ENCODE measurements around the gene AWAT2. TPM values are rescaled to one million over a fixed set of nuclear protein-coding genes. Genes with fewer than 3 reads are reported as not detected.

Gene AWAT2
- total RNA-seq, 1 donor from 2014 or later: not detected

DNA sequence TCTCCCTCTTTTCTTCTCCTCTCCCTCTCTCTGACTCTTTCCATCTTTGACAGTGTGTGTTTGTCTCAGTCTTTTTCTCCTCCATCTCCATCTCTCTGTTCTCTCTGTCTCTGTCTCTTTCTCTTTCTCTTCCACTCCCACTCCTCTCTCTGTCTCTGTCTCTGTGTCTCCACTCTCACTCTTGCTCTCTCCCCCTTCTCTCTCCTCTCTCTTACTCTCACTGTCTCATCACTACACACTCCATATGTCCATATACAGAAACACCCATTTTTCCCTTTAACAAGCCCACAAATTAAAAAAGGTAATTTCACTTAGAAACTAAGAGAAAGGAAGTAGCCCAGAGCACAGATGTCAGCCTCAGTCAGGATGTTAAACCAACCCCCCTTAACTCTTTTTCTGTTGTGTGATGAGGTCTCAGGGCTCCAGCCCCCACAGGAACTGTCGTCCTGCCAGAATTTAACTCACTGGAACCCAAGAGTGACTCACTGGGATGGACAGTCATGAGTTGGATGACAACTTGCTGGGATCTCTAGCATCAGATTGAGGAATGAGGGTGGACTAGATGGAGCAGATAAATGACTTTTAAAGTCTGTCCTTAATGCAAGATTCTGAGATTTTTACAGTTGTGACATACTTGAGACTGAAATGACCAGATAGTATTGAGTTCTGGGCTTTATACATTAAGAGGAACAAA is 40.0 kb upstream of the AWAT2 start:
- Histone ChIP-seq H3K4me3 (no peak overlapping the region), H3K79me2 (ENCODE audit: low read depth) (no peaks in the 10 kb centered on the region), H3K27ac (no peak overlapping the region), H3F3A (ENCODE audit: low read depth) (no peaks in the 10 kb centered on the region), H3K9ac (no peak overlapping the region), H4K20me1 (ENCODE audit: low read depth) (no peaks in the 10 kb centered on the region), H3K27me3 (no peaks in the 10 kb centered on the region), H2AFZ (replicated peaks) (no peak overlapping the region), H3K36me3 (no peaks in the 10 kb centered on the region), H3K9me3 (ENCODE audit: low read depth) (no peaks in the 10 kb centered on the region), H3K4me2 (no peak overlapping the region), H3K4me1 (no peaks in the 10 kb centered on the region)
- Mint-ChIP-seq H3K4me1 (no peaks in the 10 kb centered on the region), H3K27ac (no peak overlapping the region), H3K36me3 (no peaks in the 10 kb centered on the region), H3K4me3 (no peak overlapping the region), H3K9me3 (peaks cover 3% of the 10 kb centered on the region), H3K27me3 (ENCODE audit: insufficient read depth, low read depth) (peaks cover 2% of the 10 kb centered on the region)
- TF ChIP-seq, protein P1, sequence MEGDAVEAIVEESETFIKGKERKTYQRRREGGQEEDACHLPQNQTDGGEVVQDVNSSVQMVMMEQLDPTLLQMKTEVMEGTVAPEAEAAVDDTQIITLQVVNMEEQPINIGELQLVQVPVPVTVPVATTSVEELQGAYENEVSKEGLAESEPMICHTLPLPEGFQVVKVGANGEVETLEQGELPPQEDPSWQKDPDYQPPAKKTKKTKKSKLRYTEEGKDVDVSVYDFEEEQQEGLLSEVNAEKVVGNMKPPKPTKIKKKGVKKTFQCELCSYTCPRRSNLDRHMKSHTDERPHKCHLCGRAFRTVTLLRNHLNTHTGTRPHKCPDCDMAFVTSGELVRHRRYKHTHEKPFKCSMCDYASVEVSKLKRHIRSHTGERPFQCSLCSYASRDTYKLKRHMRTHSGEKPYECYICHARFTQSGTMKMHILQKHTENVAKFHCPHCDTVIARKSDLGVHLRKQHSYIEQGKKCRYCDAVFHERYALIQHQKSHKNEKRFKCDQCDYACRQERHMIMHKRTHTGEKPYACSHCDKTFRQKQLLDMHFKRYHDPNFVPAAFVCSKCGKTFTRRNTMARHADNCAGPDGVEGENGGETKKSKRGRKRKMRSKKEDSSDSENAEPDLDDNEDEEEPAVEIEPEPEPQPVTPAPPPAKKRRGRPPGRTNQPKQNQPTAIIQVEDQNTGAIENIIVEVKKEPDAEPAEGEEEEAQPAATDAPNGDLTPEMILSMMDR (IDR thresholded peaks at IDR 0.05): no peak
- TF ChIP-seq EZH2 (IDR thresholded peaks at IDR 0.05) (no peak), EZH2phosphoT487 (IDR thresholded peaks at IDR 0.05) (no peak)
- DNase-seq (ENCODE audit: low spot score): no peak

DNA sequence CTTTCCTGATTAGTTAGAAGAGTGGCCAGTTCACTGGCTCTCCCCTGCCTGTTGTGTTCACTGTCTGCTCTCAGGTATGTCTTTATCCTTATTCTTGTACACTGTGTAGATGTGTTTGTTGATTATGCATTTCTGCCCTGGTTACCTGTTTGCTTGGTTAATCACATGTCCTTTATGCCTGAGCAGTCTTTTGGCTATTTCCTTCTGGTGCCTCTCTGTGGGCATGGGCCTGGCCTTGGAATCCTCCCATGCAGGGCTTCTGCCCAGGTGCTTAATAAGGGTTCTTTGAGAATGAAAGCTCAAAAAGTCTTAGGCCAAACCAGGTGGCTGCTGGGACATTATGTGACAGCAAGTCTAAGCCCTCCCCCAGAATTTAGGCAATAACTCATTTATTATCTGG is 39.0 kb upstream of the AWAT2 start:
- H3K4me1 Mint-ChIP-seq: peaks cover 5% of the 10 kb centered on the region
- no peaks in the 10 kb centered on the region for H3K36me3 Mint-ChIP-seq
- Histone ChIP-seq H3K27me3 (no peaks in the 10 kb centered on the region), H3K9me3 (ENCODE audit: low read depth) (no peaks in the 10 kb centered on the region), H3K4me1 (no peaks in the 10 kb centered on the region), H3F3A (ENCODE audit: low read depth) (no peaks in the 10 kb centered on the region), H3K36me3 (no peaks in the 10 kb centered on the region), H3K9ac (no peak overlapping the region), H4K20me1 (ENCODE audit: low read depth) (no peaks in the 10 kb centered on the region), H3K27ac (no peak overlapping the region), H3K79me2 (ENCODE audit: low read depth) (no peaks in the 10 kb centered on the region), H3K4me3 (no peak overlapping the region), H2AFZ (replicated peaks) (no peak overlapping the region), H3K4me2 (no peak overlapping the region)
- peaks cover 3% of the 10 kb centered on the region for H3K9me3 Mint-ChIP-seq
- no peak overlapping the region for H3K27ac Mint-ChIP-seq
- TF ChIP-seq, protein P1 (IDR thresholded peaks at IDR 0.05): no peak
- TF ChIP-seq EZH2phosphoT487 (IDR thresholded peaks at IDR 0.05) (no peak), EZH2 (IDR thresholded peaks at IDR 0.05) (no peak)
- no peak for DNase-seq (ENCODE audit: low spot score)
- H3K4me3 Mint-ChIP-seq: no peak overlapping the region
- H3K27me3 Mint-ChIP-seq (ENCODE audit: insufficient read depth, low read depth): peaks cover 4% of the 10 kb centered on the region

DNA sequence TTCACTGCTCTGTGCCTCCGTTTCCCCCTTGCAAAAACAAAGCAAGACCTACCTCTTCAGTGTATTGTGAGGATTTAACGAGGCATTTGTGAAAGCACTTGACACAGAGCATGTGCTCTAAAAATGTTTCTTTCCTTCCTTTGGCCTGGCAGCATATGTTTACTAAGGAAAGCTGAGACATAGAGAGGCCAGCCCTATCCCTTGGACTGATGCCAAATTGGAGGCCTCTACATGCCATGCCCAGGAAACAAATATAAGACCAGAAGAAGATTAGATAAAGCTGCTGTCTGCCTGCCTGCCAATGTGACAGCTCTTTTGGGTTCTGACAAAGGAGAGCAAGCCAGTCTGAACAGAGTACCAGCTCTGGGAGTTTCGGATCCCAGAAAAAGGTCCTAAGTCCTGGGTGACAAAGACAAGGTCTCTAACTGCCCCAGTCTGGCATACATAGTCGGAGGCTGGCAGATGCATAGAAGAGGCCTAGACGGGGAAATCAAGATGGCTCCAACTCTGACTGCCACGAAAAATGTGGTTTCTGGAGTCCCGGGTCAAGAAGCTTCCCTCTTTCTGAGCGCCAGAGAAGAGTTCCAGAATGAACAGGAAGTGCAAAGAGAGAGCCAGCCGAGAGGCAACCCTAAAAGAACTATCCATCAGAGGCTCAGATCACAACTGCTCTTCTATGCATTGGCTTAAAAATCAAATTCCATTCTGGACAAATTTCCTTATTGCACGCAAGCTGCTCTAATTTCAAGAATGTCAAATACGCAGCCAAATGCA is 38.3 kb upstream of the AWAT2 start:
- Histone ChIP-seq H3K36me3 (no peaks in the 10 kb centered on the region), H3K9me3 (ENCODE audit: low read depth) (no peaks in the 10 kb centered on the region), H3K9ac (no peak overlapping the region), H3K27me3 (no peaks in the 10 kb centered on the region), H3K4me2 (no peak overlapping the region), H3K4me3 (no peak overlapping the region), H3K27ac (no peak overlapping the region), H3F3A (ENCODE audit: low read depth) (no peaks in the 10 kb centered on the region), H2AFZ (replicated peaks) (no peak overlapping the region), H3K79me2 (ENCODE audit: low read depth) (no peaks in the 10 kb centered on the region), H3K4me1 (no peaks in the 10 kb centered on the region), H4K20me1 (ENCODE audit: low read depth) (no peaks in the 10 kb centered on the region)
- H3K4me1 Mint-ChIP-seq: peaks cover 6% of the 10 kb centered on the region
- no peak overlapping the region for H3K27ac Mint-ChIP-seq
- no peak for TF ChIP-seq EZH2phosphoT487 (IDR thresholded peaks at IDR 0.05)
- no peak for TF ChIP-seq EZH2 (IDR thresholded peaks at IDR 0.05)
- TF ChIP-seq, protein P1 (IDR thresholded peaks at IDR 0.05): no peak
- peaks cover 5% of the 10 kb centered on the region for H3K27me3 Mint-ChIP-seq (ENCODE audit: insufficient read depth, low read depth)
- no peaks in the 10 kb centered on the region for H3K36me3 Mint-ChIP-seq
- H3K9me3 Mint-ChIP-seq: no peaks in the 10 kb centered on the region
- no peak overlapping the region for H3K4me3 Mint-ChIP-seq
- DNase-seq (ENCODE audit: low spot score): no peak
